GM21515 (cell line): ENCODE results near the gene DNAJC9.
"Not testable (repeated sequence)": the region's sequence is repeated elsewhere in the genome, so short reads cannot be mapped to it uniquely, and the experiment has no call there.

ENCODE experiments used
- ATAC-seq: cut with Tn5 transposase; IDR thresholded peaks from one replicate; pipeline ENCODE4 v1.9.1; 2021; ENCODE audit not compliant: unreplicated experiment

Gene DNAJC9, protein sequence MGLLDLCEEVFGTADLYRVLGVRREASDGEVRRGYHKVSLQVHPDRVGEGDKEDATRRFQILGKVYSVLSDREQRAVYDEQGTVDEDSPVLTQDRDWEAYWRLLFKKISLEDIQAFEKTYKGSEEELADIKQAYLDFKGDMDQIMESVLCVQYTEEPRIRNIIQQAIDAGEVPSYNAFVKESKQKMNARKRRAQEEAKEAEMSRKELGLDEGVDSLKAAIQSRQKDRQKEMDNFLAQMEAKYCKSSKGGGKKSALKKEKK

DNA sequence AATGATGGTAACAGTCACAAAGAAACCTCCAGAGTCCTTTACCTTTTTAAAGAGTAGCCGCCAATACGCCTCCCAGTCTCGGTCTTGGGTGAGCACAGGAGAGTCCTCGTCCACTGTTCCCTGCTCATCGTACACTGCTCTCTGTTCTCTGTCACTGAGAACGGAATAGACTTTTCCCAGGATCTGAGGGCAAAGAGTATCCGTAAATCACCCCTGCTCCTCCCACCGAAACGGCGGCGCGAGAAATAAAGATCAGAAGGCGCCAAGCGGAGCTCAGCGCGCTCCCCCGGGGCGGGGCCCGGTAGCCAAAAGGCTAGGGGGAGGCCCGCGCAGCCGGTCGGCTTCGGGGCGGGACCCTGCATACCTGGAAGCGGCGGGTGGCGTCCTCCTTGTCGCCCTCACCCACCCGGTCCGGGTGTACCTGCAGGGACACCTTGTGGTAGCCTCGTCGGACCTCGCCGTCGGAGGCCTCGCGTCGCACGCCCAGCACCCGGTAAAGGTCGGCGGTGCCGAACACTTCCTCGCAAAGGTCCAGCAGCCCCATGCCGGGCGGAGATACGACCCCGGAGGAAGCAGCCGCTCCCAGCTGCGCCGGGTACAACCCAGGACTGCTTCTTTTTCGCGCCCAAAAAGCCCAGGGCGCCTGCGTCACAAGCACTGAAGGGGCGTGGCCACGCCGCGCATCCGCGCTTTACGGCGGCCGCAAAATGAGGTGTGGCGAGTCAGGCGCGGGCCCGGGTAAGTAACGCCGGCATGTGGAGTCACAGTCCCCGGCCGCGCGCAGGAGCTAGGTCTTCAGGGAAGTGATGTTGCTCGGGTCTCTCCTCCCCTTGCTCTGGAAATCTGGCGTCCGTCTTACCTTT lies at the start of gene DNAJC9:
Gene DNAJC9 (minus strand): TSS at position 610 of the 863 bp plus-strand sequence. CDS start 66 bp downstream, at position 544.
- ATAC-seq, result peak; percentile 76

DNA sequence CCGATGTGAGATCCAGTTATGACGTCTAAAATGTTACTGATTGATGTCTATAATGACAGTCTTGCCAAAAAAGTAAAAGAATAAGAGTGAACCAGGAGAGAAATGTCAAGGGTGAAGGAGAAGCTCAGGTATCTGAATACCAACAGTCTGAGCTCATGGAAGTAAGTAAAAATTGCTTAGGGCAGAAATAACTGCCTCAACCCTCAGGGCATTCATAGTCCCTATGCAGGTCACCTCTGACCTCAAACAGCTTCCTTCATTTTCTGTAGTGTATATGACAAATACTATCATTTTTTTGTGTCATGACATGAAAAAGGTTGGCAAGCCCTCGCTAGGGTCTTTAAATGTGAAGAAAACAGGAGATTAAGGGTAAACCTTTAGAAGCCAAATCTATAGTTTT lies 46.4 kb upstream of the DNAJC9 start:
- no peak for ATAC-seq

DNA sequence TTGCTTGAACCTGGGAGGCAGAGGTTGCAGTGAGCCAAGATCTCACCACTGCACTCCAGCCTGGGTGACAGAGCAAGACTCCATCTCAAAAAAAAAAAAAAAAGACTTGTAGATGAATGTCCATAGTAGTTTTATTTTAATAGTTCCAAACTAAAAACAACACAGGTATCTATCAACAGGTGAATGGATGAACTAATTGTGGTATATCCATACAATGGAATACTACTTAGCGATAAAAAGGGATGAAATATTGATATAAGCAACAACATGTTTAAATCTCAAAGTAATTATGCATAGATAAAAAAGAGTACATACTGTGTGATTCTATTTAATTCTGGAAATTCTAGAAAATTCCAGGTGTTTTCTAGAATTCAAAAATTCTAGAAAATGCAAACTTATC lies 42.9 kb upstream of the DNAJC9 start:
- ATAC-seq, result no peak

DNA sequence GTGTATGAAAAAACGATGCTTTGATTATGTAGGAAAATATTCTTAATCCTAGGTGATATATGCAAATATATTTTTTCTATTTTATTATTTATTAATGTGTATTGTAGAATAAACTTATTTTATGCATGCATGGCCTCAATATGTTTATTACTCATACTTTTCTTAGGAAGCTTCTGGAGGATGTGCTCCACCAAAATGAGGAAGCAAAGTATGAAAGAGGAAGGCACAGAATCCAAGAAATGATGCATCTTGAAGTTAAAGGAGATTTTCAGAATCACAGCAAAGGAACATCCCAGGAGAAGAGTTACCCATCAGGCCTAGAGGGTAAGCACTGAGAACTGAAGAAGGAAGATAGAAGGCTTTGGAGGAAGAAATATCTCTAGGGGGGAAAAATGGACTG lies 40.4 kb upstream of the DNAJC9 start:
- no peak for ATAC-seq

DNA sequence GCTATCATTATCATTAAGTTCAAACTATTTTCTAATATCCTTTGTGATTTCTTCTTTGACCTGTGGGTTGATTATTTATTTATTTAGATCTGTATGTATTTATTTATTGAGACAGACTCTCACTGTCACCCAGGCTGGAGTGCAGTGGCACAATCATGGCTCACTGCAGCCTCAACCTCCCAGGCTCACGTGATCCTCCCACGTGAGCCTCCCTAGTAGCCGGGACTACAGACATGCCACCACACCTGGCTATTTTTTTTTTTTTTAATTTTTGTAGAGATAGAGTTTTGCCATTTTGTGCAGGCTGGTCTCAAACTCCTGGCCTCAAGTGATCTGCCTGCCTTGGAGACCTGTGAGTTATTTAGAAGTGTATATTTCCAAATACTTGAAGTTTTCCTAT lies 34.0 kb upstream of the DNAJC9 start:
- ATAC-seq, result no peak

DNA sequence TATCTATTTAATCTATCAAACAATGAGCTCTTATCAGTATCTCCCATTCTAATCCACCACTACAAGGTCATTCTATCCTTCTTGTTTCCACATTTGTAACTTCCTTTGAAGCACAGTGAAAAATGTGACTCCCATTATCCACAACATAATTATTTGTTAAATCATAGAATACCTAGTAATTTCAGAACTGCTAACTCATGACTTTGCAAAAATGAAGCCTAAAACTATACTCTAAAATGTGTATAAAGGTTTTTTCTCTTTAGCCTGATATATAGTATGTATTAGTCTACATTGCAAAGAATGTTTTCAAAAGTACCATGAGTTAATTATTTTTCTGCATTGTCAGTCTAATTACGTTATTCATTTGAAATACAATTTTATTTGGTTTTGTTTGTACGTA lies 17.4 kb upstream of the DNAJC9 start:
- ATAC-seq, result no peak

DNA sequence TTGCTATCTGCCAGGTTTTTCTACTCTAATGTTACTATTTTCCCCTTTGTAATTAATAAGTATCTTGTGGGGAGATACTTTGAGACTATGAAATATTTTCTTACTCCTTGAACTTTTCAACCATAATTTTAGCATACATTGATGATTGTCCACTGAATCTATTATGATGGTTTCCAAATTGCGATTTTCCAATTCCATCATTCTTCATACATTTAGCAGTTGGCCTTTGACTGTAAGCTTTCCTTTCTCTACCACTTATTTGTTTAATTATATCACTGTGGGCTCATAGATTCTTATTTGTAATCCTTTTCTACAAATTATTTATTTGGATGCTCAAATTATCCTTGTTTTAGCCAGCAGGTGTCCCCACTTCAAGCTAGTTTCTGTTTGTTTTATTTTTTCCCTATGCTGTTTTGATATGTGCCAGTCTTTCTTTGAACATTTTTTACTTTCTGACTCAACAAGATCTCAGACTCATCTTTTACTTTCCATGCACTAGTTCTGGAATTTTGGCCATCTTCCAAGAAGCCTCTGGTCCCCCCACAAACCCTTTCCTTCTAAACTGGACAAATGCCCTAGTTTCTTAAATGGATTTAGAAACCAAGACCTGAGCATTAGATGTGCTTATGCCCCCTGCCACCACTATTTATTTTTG lies 16.8 kb upstream of the DNAJC9 start:
- no peak for ATAC-seq

DNA sequence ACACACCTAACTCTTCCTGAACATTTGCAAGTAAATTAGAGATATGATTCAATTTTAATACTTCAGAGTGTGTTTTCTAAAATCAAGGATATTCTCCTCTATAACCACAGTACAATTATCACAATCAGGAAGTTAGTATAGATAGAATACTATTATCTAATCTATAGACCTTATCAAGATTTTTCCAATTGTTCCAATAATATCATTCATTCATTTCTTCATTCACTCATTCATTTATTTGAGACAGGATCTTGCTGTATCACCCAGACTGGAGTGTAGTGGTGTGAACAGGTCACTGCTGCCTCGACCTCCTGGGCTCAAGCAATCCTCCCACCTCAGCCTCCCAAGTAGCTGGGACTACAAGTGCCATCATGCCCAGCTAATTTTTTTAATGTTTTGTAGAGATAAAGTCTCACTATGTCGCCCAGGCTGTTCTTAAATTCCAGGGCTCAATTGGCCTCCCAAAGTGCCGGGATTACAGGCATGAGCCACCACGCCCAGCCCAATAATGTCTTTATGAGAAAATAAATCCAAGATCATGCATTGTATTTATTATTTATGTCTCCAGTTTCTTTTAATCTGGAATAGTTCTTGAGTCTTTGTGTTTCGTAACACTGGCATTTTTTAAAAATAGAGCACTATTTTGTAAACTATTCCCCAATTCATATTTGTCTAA lies 16.0 kb upstream of the DNAJC9 start:
- no peak for ATAC-seq

DNA sequence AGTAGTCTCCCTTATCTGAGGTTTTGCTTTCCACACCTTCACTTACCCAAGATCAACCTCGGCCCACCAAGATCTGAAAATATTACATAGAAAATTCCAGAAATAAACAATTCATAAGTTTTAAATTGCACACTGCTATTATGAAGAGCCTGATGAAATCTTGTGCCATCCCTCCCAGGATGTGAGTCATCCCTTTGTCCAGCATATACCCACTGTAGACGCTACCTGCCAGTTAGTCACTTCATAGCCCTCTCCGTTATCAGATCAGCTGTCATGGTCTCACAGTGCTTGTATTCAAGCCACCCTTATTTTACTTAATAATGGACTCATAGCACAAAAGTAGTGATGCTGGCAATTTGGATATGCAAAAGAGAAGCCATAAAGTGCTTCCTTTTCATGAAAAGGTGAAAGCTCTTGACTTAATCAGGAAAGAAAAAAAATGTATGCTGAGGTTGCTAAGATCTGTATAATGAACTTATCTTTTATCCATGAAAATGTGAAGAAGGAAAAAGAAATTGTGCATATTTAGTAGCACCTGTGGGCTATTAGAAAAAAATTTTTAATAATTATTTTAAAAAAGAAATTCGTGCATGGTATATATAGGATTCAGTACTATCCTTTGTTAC lies 15.2 kb upstream of the DNAJC9 start:
- no peak for ATAC-seq

DNA sequence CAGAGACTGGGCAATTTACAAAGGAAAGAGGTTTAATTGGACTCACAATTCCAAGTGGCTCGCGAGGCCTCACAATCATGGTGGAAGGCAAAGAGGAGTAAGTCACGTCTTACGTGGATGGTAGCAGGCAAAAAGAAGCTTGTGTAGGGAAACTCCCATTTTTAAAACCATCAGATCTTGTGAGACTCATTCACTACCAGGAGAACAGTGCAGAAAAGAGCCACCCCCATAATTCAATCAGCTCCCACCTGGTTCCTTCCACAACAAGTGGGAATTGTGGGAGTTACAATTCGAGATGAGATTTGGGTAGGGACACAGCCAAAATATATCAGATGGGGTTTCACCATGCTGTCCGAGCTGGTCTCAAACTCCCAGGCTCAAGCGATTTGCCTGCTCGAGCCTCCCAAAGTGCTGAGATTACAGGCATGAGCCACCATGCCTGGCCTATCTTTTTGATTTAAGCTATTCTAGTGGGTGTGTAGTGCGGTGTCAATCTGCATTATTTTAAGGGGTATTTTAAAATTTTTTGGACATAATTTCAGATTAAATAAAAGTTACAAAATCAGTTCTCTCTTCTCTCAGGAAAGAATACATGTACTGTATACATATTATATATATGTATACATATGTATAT lies 14.4 kb upstream of the DNAJC9 start:
- no peak for ATAC-seq

DNA sequence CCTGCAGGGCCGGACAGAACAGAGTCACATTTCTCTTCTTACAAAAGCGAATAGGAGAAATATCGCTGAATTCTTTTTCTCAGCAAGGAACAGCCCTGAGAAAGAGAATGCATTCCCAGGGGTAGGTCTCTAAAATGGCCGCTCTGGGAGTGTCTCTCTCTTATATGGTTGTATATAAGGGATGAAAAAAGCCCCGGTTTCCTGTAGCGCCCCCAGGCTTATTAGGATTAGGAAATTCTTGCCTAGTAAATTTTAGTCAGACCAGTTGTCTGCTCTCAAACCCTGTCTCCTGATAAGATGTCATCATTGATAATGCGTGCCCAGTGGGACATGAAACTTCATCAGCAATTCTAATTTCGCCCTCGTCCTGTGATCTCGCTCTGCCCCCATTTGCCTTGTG lies 11.6 kb upstream of the DNAJC9 start:
- ATAC-seq, result not testable (repeated sequence)

DNA sequence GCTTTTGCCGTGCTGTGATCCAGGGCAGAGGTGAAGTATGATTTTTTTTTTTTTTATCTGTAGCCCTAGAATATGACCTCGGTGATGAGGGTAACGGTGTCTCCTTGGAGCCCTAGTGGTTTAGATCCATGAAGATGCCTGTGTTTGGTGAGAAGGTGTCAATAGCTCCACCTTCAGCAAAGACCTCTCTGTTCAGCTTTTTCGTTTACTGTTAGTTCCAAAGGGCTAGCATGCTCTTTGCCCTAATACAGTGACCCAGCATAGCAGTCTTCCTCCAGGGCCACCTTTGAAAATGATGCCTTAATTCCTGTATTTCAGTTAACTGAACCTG lies 6.1 kb upstream of the DNAJC9 start:
- ATAC-seq, result peak; percentile 23

DNA sequence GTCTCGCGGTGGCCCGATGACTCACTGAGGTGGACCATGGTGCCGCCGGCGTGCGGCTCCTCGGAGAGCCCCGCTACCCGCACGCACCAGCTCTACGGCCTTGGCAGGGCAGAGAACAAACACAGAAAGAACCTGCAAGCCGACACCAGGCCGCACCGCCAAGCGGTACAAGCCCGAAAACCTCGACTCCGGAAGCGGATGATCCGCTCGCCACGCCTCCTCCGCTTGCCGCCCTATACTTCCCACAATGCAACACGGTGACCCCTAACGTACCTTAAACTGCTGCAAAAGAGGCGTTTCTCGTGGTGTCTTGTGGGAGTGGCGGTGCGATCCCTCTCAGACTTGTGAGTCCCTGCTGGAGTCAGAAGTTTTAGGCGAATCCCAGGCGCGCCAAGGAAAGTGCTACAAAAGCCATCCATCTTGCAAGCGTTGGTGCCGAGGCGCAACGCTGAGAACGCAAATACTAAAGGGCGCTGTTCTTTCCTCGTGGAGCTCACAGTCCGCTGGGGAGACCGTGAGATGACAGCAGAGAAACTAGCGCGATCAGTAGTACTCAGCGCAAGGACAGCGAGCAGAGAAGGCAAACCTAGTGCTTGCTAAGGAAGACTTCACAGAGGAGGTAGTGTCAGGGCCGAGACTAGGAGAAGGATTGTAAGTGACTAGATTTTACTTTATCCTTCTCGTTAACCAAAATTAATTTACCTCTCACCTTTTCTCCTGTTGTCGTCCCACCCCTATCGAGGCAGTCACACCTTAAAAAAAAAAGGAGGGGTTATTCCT lies 5.6 kb upstream of the DNAJC9 start, which contains the start of gene MRPS16:
Gene MRPS16 (minus strand): TSS at position 200 of the 780 bp plus-strand sequence. CDS start 162 bp downstream, at position 38.
- peak; percentile 83 for ATAC-seq

DNA sequence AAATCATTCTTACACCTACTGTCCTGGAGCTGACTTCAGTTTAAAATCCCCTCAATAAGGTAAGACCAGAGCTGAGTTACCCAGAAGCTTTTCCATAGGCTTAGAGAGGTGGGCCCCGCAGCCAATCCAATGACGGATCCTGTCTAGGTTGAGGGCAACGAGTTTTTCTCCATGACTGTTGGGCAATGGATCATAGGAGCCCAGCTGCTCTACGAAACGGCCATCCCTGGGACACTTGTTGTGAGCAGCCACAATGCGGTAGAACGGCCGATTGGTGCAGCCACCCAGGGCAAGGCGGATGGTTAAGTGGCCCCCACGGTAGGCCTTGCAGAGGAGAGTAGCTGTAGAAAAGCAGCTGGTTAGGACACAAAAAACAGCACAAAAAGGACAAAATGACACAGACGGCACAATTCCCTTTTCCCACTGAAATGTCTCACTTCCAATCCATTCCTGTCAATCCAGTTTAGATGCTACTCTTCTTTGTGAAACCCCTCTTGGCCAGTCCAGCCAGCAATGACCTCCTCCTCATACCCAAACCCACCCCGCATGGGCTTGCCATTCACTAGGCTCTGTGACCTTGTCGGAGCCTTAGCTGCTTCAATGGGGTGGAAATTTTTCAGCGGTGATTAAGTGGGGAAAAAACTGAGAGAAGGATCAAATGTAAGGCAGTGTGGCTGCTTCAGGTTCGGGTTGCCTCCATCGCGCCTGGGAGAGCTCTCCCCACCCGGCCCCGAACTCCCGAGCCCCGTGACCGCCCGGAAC lies 4.8 kb upstream of the DNAJC9 start:
- ATAC-seq, result peak; percentile 34

DNA sequence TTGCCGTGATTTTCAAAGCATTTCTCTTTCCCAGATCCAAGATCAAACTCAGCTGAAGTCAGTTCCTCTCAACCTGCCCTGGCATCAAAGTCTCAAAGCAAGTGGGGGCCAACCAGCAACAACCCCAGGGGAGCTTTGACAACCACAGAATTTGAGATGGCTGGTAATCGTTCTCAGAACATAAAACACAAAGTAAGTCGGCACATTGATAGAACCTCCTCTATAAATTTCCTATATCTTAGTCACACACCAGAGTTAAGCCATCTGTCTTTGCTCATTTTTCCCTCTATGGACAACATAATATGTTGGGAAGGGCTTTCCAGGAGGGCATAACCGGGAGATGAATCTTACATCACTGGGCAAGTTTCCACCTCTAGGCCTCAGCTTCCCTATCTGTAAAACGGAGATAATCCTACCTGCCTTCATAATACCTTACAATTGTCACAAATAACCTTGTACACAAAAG lies 1.2 kb upstream of the DNAJC9 start:
- no peak for ATAC-seq

DNA sequence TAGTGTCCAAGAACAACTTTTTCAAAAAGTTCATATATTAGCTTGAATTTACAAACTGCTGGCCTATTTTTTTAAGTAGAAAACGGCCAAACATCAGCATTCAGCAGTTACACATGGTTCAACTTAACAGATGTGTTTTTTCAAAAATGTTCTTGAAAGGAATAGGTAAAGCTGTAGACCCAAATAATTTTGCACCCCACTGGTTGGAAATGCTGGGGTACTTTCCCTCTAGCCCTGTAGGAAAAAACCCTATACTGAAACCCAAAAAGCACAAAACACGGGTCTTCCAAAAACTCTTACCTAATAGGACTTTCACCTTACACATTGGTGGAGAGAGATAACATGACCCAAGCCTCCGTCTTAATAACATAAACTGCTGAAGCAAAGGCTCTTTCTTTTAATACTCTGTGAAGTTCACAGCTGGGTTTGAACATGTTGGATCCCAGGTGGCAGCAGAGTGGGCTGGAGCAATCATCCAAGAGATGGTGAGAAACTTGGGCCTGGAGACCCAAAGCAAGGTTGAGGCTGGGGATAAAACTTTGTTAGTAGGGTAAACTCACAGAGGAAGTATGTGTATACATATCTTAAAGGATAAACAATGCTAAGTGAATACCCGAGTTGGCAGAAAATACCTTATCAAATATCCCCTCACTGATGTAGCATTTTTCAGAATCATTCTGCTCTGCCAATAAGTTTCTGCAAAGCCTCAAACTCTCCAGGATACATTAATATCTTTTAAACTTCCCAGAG lies 629 bp upstream of the DNAJC9 start:
- no peak for ATAC-seq

DNA sequence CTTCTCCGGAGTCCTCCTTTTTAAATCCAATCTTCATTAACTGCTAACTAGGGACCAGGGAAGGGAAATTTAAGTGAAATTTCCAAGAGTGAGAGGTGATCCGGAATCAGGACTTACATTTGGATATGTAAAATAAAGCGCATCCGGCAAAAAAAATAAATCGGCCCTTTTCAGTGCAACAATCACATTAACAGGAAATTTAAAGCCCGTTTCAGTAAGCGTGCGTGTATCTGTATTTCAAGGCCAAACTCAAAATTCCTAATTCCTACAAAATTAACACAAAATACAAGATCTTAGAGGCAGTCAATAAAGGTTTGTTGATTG lies 771 bp downstream of the DNAJC9 start:
- ATAC-seq, result no peak

DNA sequence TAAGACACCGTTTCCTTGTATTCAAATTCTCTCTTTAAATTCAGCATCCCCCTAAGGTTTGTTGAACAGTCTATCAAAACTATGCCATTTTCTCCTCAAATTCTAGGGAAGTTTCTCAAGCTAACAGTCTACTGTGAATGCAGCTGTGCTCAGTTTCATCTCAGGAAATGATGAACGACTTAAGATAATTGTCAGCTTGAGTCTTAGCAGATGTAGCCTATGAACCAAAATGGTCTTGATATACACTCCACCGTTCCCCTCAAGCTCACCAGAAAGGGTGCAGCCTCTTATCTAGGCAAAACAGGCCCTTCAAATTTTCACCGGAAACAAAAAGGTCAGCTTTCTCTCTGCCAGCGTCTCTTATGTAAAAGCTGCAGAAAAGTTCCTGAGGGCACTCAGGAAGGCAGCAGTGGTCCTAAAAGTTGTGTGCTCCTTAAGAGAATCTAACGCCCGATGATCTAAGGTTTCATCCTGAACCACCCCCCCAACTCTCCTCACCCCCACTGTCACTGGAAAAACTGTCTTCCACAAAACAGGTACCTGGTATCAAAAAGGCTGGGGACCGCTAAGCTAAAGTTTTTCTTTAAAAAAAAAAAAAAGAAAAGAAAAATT lies 2.1 kb downstream of the DNAJC9 start:
- no peak for ATAC-seq
